GM13976 (cell line): Measurements from ENCODE around the gene BPIFB3.

ENCODE experiments used
- DNase-seq: peaks from one replicate; pipeline ENCODE4 v3.0.0; 2012; ENCODE audit warnings: low spot score
- CTCF ChIP-seq: IDR thresholded peaks from 2 replicates; pipeline ENCODE4 v1.5.1; 2012; ENCODE audit warnings: borderline replicate concordance, mild to moderate bottlenecking; ENCODE audit not compliant: insufficient read depth; ENCODE audit errors: extremely low read depth, missing control alignments, control extremely low read depth
- in situ Hi-C: fragments of 300-500 bp; cut with MboI; formaldehyde crosslinking; loops from one replicate; pipeline ENCODE4 v1.12.0; 2022; ENCODE audit warnings: low sequenced_read_pairs, mixed read lengths, inconsistent platforms; ENCODE audit not compliant: unreplicated experiment

BPIFB3 gene

GRCh38 chr20:33053291-33054106, at the start of gene BPIFB3:
Gene BPIFB3, plus strand, starts transcription at chr20:33053903. Its CDS starts 1,533 bp downstream, at chr20:33055436.
- no peak for TF ChIP-seq CTCF
- in situ Hi-C loops: no loop called here
- DNase-seq: no peak

DNA sequence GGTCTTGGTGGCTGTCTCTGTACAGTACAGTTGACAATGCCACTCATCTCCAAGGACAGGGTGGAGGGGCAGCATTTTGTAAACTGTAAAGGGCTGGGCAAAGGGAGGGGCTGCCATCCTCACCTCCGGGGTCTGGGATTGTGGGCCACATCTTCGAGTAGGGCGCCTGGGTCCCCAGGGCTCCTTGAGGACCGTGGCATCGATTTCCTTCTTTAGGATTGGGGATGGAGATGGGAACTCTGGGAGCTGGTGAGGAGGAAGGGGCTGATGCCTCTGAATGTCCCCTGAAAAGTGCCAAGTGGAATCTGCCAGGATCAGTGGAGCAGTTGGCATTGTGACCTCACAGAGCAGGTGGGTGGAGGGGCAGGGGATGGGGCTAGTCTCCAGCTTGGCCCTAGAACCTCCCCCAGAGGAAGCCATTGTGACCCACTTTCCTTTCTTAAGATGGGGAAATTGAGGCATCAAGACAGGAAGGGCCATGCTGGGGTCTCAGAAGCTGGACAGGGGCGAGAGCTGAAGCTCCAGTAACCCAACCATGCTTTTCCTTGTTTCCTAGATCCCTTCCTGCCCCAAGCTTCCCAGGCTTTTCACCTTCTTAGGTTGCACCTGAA, 49.5 kb upstream of the BPIFB3 start, which contains the start of gene SUN5:
Gene SUN5, minus strand, starts transcription at position 293 of the 611 bp plus-strand sequence. Its CDS starts 93 bp downstream, at position 200.
- in situ Hi-C loops: no loop called here
- no peak for DNase-seq
- no peak for TF ChIP-seq CTCF

DNA sequence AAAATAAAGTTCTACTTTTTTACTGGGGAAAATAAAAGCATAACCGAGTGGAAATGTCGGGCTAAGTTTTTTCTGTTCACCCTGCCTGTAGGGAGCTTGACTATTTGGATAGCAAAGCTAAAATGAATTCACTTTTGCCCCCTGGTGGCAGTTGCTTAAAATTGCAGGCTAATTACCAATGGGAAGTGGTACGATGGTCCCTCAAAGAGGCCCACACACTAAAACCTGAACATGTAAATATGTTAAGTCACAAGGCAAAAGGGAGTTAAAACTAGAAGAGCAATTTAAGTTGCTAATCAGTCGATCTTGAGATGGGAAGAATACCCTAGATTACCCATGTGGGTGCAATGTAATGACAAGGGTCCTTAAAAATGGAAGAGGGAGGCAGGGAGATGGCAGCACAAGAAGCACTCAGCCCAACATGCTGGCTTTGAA, 48.6 kb upstream of the BPIFB3 start:
- no peak for TF ChIP-seq CTCF
- no peak for DNase-seq
- in situ Hi-C loops: no loop called here

- no peak for DNase-seq
- TF ChIP-seq CTCF: no peak
- in situ Hi-C loops: no loop called here
Observed at GRCh38 chr20:33005908-33006775, 47.6 kb upstream of the BPIFB3 start.

DNA sequence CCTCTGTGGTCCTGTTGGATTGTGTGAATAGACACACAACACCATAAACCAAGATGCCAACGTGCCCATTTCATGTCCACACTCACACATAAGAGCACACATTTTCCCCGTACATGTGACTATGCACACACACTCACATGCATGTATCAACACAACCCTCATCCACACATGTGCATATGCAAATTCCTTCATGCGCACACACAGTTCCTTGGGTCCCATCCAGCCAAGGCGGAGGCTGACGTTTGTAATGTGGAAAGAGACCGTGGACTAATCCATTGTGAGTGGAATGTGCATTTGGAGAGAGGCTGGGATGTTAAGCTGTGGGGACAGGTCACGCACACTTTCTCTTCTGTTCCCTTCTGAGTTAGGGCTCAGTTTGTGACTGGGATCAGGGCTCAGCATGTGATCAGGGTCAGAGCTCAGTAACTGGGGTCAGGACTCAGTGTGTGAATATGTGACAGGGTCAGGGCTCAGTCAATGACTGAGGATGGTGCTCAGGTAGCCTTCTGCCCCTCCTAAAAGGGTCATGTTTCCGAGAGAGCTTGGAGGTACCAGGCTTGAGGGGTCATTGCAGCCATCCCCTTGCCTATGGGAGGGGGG, 46.8 kb upstream of the BPIFB3 start:
- no peak for TF ChIP-seq CTCF
- in situ Hi-C loops: no loop called here
- no peak for DNase-seq
